Measurements from ENCODE around the gene IL15.

DNA sequence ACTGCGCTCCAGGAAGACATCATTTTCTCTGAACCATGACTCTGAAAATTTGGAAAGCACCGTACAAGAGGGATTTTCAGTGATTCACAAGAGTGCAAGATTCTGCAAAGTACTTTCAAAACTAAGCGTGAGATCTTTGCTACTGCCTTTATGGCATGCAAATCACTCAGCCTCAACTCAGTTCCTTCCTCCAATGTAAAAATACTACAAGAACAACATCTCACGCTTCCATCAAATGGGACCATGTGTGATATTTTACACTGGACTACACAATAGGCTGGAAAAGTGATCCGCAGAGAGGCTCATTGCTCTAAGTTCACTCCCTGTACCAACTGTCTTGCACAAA is 674 bp upstream of the IL15 start:
- TF ChIP-seq, protein P1, sequence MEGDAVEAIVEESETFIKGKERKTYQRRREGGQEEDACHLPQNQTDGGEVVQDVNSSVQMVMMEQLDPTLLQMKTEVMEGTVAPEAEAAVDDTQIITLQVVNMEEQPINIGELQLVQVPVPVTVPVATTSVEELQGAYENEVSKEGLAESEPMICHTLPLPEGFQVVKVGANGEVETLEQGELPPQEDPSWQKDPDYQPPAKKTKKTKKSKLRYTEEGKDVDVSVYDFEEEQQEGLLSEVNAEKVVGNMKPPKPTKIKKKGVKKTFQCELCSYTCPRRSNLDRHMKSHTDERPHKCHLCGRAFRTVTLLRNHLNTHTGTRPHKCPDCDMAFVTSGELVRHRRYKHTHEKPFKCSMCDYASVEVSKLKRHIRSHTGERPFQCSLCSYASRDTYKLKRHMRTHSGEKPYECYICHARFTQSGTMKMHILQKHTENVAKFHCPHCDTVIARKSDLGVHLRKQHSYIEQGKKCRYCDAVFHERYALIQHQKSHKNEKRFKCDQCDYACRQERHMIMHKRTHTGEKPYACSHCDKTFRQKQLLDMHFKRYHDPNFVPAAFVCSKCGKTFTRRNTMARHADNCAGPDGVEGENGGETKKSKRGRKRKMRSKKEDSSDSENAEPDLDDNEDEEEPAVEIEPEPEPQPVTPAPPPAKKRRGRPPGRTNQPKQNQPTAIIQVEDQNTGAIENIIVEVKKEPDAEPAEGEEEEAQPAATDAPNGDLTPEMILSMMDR (conservative IDR thresholded peaks at IDR 0.05) = no peak
- no peak for TF ChIP-seq ZFX (IDR thresholded peaks at IDR 0.05)

Measured in C4-2B (cell line).